Cardiac fibroblast (primary cell): Measurements from ENCODE around the gene SPTBN1.

Experiments used
- DNase-seq, 2 donors: peaks; one replicate each; pipeline versions ENCODE4 v3.0.0 to v3.0.0-alpha.2; 2010; ENCODE audit warnings: low read depth in 2 of 2
- H3K4me3 ChIP-seq, 2 donors: replicated peaks in 1 of 2; 1 replicate in 1 of 2; 2 replicates in 1 of 2; pipeline ENCODE4 v1.5.1; 2011; ENCODE audit warnings: low read depth in 2 of 2, low read length in 2 of 2, mild to moderate bottlenecking in 2 of 2, moderate library complexity in 1 of 2
- CTCF ChIP-seq: IDR thresholded peaks from one replicate; pipeline ENCODE4 v1.5.1; 2011; ENCODE audit warnings: low read depth, mild to moderate bottlenecking, low read length, inconsistent platforms

The SPTBN1 gene

GRCh38 chr2:54678719-54679118 lies 222.6 kb downstream of the SPTBN1 start:
- no peak for DNase-seq
- no peak overlapping the region for H3K4me3 ChIP-seq
- no peak for TF ChIP-seq CTCF

- peak in 1 of 2 donors; percentile 50 for DNase-seq
- no peak for TF ChIP-seq CTCF
- H3K4me3 ChIP-seq: no peak overlapping the region
Observed at GRCh38 chr2:54680397-54681041, 224.4 kb downstream of the SPTBN1 start.

- TF ChIP-seq CTCF: no peak
- DNase-seq: no peak
Observed at GRCh38 chr2:54681416-54681815, 225.3 kb downstream of the SPTBN1 start.

GRCh38 chr2:54683596-54683995 lies 227.5 kb downstream of the SPTBN1 start:
- TF ChIP-seq CTCF: no peak
- no peak for DNase-seq
- no peak overlapping the region for H3K4me3 ChIP-seq

More at GRCh38 chr2:54681416-54681815, 225.3 kb downstream of the SPTBN1 start:
- no peak overlapping the region for H3K4me3 ChIP-seq

GRCh38 chr2:54685263-54685775 lies 229.2 kb downstream of the SPTBN1 start:
- no peak for TF ChIP-seq CTCF
- no peak for DNase-seq
- no peak overlapping the region for H3K4me3 ChIP-seq

GRCh38 chr2:54687595-54688152 lies 231.5 kb downstream of the SPTBN1 start:
- no peak for TF ChIP-seq CTCF
- DNase-seq: no peak
- H3K4me3 ChIP-seq: no peak overlapping the region
